Measurements from ENCODE around the gene SMARCC2. TPM values are rescaled to one million over a fixed set of nuclear protein-coding genes. Genes with fewer than 3 reads are reported as not detected.

Gene SMARCC2
- total RNA-seq, 1 experiment from 2014 or later, result 129 TPM

- H3K36me3 ChIP-seq (ENCODE audit: control insufficient read depth, insufficient read depth, low read length), result no peaks in the 10 kb centered on the region
- no peaks in the 10 kb centered on the region for H3K9me3 ChIP-seq (ENCODE audit: control insufficient read depth, insufficient read depth, low read depth, low read length)
- no peaks in the 10 kb centered on the region for H3K27me3 ChIP-seq (ENCODE audit: control insufficient read depth, insufficient read depth, low read length)
- H3K27ac ChIP-seq (ENCODE audit: low read length), result no peak overlapping the region
- no peak for DNase-seq (ENCODE audit: low read depth, low spot score)
- in situ Hi-C loops (cut with HindIII; ENCODE audit: low pct_unique_long_range_greater_than_20kb, low sequenced_read_pairs), result no loop called here
- BruUV-seq (replicated peaks), result no TSS peak
- intact Hi-C loops (cut with micrococcal nuclease; ENCODE audit: unreplicated experiment), result no loop called here
- H3K4me3 ChIP-seq (ENCODE audit: low read depth in 2 of 2, low read length in 2 of 2), result no peak overlapping the region
- no peaks in the 10 kb centered on the region for H3K4me1 ChIP-seq (ENCODE audit: control insufficient read depth, insufficient read depth, low read length)
- ATAC-seq, result peak; percentile 33
- no peak for TF ChIP-seq TCF7L2 (IDR thresholded peaks at IDR 0.05; ENCODE audit: low read depth, low read length)
- TF ChIP-seq REST (IDR thresholded peaks at IDR 0.05; ENCODE audit: insufficient read depth in 1 of 2, low read depth in 2 of 2, low read length in 1 of 2), result no peak
- TF ChIP-seq POLR2AphosphoS5 (IDR thresholded peaks at IDR 0.05; ENCODE audit: low read depth, low read length), result no peak
- TF ChIP-seq SIN3A (IDR thresholded peaks at IDR 0.05; ENCODE audit: borderline replicate concordance, insufficient read depth, low read depth, low read length), result no peak
- no peak for TF ChIP-seq CTCF (IDR thresholded peaks at IDR 0.05)
- POLR2A ChIA-PET, result interaction anchor here (0.6 kb wide), 1 partner anchor 103 kb away, joined by 6 read pairs; no protein-coding TSS in a partner anchor
- CTCF ChIA-PET, result interaction anchor here (0.5 kb wide), 1 partner anchor 48 kb away, joined by 3 read pairs; no protein-coding TSS in a partner anchor
These were observed 41.3 kb upstream of the SMARCC2 start for GRCh38 chr12:56230432-56231183.

- TF ChIP-seq CTCF (IDR thresholded peaks at IDR 0.05), result no peak
- TF ChIP-seq POLR2AphosphoS5 (IDR thresholded peaks at IDR 0.05; ENCODE audit: low read depth, low read length), result no peak
- TF ChIP-seq SIN3A (IDR thresholded peaks at IDR 0.05; ENCODE audit: borderline replicate concordance, insufficient read depth, low read depth, low read length), result no peak
- no peak for TF ChIP-seq REST (IDR thresholded peaks at IDR 0.05; ENCODE audit: insufficient read depth in 1 of 2, low read depth in 2 of 2, low read length in 1 of 2)
- TF ChIP-seq TCF7L2 (IDR thresholded peaks at IDR 0.05; ENCODE audit: low read depth, low read length), result no peak
- Histone ChIP-seq H3K27me3 (ENCODE audit: control insufficient read depth, insufficient read depth, low read length) (no peaks in the 10 kb centered on the region), H3K27ac (ENCODE audit: low read length) (no peak within 1 kb of the TSS), H3K4me1 (ENCODE audit: control insufficient read depth, insufficient read depth, low read length) (peaks cover 5% of the 10 kb centered on the region), H3K36me3 (ENCODE audit: control insufficient read depth, insufficient read depth, low read length) (no peaks in the 10 kb centered on the region), H3K4me3 (ENCODE audit: low read depth in 2 of 2, low read length in 2 of 2) (no peak within 1 kb of the TSS), H3K9me3 (ENCODE audit: control insufficient read depth, insufficient read depth, low read depth, low read length) (no peaks in the 10 kb centered on the region)
- POLR2A ChIA-PET, result interaction anchor here (0.6 kb wide), 1 partner anchor 103 kb away, joined by 6 read pairs; no protein-coding TSS in a partner anchor
- CTCF ChIA-PET, result interaction anchor here (0.6 kb wide), 1 partner anchor 21 kb away, joined by 8 read pairs; no protein-coding TSS in a partner anchor
- ATAC-seq (no peak), DNase-seq (ENCODE audit: low read depth, low spot score) (no peak)
- intact Hi-C loops (cut with micrococcal nuclease; ENCODE audit: unreplicated experiment), result no loop called here
- BruUV-seq (replicated peaks), result no TSS peak
- in situ Hi-C loops (cut with HindIII; ENCODE audit: low pct_unique_long_range_greater_than_20kb, low sequenced_read_pairs), result no loop called here
These were observed 40.7 kb upstream of the SMARCC2 start, which contains the start of gene SLC39A5 for GRCh38 chr12:56229916-56230431. Gene SLC39A5, plus strand, starts transcription at chr12:56230051. Its CDS starts 1,224 bp downstream, at chr12:56231275.

Measured in Panc1 (cell line).